Stromal cell of bone marrow (primary cell): ENCODE results near the gene TRUB2.
"Not testable (repeated sequence)": the region's sequence is repeated elsewhere in the genome, so short reads cannot be mapped to it uniquely, and the experiment has no call there.

Source experiments
- DNase-seq: peaks from one replicate; pipeline ENCODE4 v3.0.0-alpha.2; 2012; ENCODE audit warnings: low read depth

The TRUB2 gene

DNA sequence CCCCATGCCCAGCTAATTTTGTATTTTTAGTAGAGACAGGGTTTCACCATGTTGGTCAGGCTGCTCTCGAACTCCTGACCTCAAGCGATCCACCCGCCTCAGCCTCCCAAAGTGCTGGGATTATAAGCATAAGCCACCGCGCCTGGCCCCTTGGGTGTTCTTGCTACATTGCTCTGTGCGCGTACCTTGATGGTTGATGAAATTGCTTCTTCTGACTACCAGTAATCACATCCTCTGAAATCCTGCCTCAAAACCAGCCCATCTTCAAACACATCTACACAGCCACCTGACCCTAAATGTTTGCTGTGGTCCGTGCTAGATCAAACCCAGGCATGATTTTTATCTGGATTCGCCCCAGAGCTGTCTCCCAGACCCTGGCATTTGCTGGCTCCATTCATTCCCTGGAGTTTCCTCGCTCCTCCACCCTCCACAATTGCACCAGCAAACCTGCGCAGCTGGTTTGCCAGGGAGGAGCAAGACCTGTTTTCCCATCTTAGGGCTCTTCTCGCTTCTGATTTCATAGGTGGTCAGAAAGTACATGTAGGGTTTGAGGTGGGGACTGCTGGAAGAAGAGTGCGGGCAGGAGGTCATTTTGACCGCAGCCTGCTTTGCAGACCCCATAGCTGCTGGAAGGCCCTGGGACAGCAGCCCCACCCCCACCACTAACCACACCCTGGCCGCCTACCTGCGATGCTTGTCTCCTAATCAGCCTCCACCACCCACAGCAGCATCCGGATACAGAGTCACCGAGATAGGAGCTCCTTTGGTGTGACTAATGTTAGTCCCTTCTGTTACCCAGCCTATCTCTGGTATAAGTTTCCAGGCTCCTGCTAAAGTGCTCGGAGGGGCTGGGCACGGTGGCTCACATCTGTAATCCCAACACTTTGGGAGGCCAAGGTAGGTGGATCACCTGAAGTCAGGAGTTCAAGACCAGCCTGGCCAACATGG lies 23.4 kb downstream of the TRUB2 start:
- DNase-seq, result no peak

DNA sequence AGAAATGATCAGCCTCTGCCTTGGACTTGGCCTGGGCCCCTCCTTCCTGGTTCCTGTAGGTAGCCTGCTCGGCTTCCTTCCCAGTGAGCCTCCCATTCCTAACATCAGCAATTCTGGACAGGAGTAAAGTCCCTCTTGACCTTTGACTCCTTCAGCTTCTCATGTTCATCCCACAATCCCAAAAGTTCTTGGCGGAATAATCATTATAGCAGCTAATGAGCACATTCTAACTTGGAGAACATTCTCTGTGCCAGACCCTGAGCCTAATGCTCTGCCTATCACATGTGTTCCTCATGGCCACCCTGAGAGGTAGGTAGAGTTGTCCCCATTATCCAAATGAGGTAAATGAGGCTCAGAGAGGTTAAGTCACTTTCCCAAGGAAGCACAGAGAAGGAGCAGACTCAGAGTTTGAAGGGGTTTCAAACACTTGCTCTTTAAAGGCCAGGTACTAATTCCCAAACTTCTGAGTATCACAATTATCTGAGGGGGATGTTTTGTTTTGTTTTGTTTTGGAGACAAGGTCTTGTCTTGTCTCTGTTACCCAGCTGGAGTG lies 24.9 kb downstream of the TRUB2 start:
- DNase-seq, result no peak

GRCh38 chr9:128296340-128297220 lies 25.7 kb downstream of the TRUB2 start:
- no peak for DNase-seq

GRCh38 chr9:128294142-128294541 lies 28.1 kb downstream of the TRUB2 start:
- DNase-seq, result no peak

DNA sequence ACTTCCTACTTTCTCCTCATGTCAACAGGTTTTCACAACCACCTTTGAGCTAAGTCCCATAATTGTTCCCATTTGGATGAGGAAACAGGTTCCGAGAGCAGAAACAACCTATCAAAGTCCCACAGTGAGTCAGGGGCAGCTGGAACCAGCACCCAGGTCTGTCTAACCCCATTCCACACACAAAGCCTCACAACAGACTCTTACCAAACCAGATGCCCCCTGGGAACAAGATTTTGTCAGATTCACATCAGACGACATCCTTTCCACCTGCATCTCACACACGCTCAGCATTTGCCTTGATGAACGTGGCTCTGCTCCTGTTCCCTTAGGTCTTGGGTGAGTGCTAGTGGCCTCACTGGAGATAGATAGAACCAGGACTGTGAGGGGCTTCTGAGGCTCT lies 29.2 kb downstream of the TRUB2 start:
- DNase-seq, result no peak

DNA sequence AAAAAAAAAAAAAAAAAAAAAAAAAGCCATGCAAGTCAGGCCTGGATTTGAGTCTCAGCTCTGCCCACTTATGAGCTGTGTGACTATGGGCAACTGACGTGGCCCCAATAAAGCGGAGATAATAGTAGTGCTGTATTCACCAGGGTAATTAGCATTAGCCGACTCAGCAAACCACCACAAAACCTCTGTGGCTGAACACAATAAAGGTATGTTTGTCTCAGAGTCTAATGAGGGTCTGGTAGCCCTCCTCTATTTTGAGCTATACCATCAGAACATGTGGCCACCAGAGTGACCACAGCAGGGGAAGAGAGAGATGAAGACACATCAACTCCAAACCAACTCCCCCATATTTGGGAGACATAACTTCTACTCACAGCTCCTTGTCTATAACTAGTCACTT lies 30.2 kb downstream of the TRUB2 start:
- DNase-seq, result no peak

GRCh38 chr9:128288273-128289004 lies 33.8 kb downstream of the TRUB2 start:
- DNase-seq, result no peak

DNA sequence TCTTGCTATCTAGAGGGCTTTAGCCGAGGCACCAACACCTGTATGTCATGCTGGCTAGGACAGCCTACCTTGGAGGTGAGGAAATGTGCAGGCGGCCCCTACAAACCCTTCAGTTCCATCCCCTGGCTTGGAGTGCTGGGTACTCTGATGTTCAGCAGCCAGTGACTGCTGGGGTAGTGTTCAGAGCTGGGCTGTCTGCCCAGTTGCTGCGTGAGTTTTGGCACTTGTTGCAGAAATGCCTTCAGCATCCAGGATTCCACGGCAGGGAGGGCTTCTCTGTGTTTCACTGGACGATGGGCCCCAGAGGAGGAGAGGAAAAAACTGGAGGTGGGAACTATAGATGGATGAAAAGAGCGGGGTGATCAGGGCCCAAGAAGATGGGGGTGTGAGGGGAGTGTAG lies 35.8 kb downstream of the TRUB2 start:
- DNase-seq, result peak; percentile 19

DNA sequence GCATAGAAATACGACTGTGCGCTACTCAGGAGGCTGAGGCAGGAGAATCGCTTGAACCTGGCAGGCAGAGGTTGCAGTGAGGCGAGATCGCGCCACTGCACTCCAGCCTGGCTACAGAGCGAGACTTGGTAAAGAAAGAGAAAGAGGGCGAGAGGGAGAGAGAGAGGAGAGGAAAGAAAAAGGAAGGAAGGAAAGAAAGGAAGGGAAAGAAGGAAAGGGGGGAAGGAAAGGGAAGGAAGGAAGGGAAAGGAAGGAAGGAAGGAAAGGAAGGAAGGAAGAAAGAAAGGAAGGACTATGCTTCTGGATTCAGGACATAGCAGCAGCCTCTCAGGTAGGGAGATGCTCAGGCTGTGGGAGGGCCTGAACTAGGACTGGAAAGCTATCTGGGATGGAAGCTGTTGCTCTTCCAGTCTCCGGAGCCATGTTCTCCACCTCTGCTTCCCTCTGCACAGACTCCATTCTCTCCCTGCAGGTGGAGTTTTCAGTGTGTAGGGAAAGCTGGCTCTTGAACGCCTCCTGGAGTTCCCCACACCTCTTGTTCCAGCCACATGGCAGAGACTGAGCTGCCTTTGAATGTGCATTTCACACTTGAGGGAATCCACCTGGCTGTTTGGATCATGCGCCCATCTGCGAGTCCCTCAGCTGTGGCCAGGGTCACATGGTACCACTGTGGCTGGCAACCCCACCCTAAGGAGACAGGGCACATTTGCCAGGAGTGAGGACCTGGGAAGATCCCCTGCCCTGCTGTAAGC lies 37.0 kb downstream of the TRUB2 start:
- DNase-seq, result no peak

- DNase-seq, result no peak
Measured at GRCh38 chr9:128282500-128282899, 39.7 kb downstream of the TRUB2 start.

GRCh38 chr9:128280084-128280622 lies 42.1 kb downstream of the TRUB2 start:
- DNase-seq, result no peak

DNA sequence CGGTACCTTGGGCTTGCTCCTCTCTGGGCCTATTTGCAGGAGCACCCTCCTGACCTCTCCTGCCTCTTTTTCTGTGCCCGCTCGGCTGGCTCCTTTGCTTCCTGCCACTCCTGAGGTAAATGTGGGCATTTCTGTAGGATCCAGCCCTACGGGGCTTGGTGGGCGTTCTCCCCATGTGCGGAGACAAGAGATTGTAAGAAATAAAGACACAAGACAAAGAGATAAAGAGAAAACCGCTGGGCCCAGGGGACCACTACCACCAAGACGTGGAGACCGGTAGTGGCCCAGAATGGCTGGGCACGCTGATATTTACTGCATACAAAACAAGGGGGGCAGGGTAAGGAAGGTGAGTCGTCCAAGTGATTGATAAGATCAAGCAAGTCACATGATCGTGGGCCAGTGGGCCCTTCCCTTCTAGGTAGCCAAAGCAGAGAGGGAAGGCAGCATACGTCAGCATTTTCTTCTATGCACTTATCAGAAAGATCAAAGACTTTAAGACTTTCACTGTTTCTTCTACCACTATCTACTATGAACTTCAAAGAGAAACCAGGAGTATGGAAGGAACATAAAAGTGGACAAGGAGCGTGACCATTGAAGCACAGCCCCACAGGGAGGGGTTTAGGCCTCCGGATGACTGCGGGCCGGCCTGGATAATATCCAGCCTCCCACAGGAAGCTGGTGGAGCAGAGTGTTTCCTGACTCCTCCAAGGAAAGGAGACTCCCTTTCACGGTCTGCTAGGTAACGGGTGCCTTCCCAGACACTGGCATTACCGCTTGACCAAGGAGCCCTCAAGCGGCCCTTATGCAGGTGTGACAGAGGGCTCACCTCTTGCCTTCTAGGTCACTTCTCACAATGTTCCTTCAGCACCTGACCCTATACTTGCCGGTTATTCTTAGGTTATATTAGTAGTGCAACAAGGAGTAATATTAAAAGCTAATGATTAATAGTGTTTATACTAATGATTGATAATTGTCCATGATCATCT lies 42.9 kb downstream of the TRUB2 start:
- DNase-seq, result not testable (repeated sequence)

- no peak for DNase-seq
Measured at GRCh38 chr9:128276574-128277270, 45.5 kb downstream of the TRUB2 start.

DNA sequence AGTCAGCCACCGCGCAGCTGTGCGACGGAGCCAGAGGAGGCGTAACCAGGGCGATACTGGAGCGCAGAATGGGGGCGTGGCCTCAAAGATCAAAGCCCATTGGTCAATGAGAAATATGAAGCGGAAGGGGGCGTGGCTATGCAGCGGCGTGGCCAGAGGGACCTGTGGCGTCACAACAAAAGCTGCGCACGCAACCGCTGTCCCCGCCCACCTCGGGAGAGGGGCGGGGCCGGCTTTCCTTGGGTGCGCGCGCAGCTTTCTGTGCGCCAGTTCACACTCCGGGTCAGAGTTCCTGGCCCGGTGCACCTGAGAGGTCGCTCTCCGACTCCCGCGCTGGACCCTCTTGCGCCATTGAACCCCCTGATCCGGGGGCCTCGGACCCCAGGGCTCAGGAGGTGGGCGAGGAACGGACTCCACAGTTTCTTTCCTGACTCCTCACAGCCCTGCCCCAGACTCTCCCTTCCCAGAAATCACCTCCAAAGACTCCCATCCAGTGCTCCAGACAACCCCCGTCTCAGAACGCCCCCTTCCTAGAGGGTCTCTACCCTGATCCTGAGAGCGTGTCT lies 46.2 kb downstream of the TRUB2 start, which contains the start of gene SWI5:
TSS of gene SWI5 (plus strand) at position 269 of the 566 bp plus-strand sequence.
- DNase-seq, result peak; percentile 97

- DNase-seq, result no peak
Measured at GRCh38 chr9:128275198-128276007, 46.8 kb downstream of the TRUB2 start, which contains the start of gene GOLGA2. Gene GOLGA2, minus strand, starts transcription at chr9:128276007. Its CDS starts 31 bp downstream, at chr9:128275976.

- no peak for DNase-seq
Measured at GRCh38 chr9:128274245-128274644, 48.0 kb downstream of the TRUB2 start.

DNA sequence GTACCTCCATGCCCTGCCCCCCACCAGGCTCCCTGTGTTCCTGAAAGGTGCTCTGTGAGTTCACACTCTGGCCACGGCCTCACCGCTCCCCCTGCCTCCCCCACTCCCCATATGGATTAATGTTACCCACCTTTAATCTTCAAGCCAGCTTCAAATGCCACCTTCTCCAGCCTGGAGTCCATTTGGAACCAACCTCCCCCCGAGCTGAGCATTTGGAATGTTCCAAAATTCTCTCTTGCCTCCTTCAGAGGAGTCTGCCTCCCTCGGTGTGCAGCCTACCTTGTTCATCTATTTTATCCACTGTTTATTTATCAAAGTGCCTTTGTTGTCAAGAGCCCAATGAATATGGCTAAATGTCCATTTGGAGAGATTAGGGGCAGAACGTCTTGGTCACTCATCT lies 50.7 kb downstream of the TRUB2 start:
- no peak for DNase-seq

DNA sequence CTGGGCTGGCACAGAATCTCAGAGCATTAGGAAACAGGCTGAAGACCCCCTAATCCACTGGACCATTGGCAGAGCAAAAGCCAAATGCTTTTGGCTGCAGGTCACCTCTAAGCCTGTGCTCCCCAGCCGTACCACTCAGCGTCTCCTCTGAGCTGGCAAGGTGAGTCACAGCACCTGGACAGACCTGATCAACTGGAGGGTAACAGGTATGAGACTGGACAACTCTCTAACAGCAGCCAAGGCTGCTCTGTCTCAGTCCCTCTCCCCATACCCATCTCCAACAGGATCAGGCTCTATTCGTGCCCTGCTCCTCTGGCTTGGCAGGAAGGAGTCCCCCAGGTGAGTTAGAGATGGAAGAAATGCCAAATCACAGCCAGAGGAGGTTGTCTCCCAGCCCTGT lies 51.1 kb downstream of the TRUB2 start:
- DNase-seq, result no peak
